NCI-H82 treated with DMSO at 0.1 percent for 48 hours (cell line): ENCODE data around the gene RSBN1L.
"Not testable (repeated sequence)": the region's sequence is repeated elsewhere in the genome, so short reads cannot be mapped to it uniquely, and the experiment has no call there.

Experiments
- DNase-seq: peaks from one replicate; lab custom pipeline; 2025; ENCODE audit not compliant: unreplicated experiment; lab: John Stamatoyannopoulos, UW

The RSBN1L gene

DNA sequence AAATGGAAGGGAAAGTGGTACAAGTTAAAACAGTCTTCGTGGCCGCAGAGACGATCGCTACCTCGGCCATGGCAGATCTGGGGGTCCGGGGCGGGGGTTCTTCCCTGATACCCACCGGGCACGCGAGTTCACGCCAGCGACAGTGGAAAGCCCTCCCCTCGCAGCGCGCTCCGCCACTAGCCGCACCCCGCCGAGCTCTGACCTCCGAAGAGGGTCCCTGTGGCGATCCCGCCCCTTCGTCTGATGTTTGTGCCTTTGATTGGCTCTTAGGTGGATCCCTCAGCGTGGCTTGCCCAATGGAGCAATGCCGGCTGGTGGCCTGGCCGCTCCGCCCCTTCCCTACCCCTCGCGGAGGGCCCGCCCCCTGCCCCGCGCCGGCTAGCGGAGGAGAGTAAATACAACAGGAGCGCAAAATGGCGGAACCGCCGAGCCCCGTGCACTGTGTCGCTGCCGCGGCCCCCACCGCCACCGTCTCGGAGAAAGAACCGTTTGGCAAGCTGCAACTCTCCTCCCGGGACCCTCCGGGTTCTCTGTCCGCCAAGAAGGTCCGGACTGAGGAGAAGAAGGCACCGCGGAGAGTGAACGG is at the start of gene RSBN1L:
Gene RSBN1L, plus strand, starts transcription at position 403 of the 586 bp plus-strand sequence. Its CDS starts 11 bp downstream, at position 414.
- peak; percentile 95 for DNase-seq

DNA sequence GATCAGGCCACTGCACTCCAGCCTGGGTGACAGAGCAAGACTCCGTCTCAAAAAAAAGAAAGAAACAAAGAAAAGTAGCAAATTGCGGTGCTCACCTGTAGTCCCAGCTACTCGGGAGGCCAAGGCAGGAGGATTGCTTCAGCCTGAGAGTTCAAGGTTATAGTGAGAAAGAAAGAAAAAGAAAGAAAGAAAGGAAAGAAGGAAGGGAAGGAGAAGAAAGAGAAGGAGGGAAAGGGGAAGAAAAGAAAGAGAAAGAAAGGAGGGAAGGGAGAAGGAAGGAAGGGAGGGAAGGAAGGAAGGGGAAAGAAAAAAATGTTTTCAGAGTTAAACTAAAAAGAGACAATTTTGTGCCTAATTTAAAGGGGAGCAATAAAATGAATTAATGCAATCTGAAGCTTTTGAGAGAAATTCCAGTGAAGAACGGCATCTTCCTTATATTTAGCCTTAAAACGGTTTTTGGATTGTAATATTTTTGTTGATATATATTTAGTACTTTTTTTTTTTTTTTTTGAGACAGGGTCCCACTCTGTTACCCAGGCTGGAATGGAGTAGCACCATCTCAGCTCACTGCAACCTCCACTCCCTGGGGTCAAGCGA is 47.4 kb upstream of the RSBN1L start:
- no peak for DNase-seq

DNA sequence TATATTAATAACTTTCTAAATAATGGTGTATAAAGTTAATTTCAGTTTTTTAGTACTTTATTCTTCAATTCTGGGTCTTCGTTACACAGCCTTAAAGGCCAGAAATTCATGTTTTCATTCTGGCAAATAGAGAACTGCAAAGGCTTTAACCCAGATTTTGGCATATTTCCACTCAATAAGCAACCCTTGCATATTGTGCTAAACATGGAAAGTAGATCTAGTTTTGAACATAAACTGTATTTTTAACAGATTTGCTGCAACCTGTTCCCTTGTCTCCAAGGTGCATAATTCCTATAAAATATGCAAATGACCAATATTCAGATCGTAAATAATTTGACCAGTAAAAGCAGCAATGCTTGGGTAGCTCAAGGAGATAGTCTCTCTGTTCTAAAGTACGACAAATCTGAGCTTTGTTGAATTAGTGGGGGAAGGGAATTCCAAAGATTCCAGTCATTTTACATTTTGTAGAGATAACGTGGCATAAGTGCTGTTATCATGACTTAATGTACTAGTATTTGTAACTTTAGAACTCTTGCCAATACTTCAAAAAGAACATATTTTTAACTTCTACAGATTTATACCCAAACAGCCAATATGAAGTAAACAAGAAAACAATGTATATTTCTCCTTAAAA is 46.4 kb upstream of the RSBN1L start:
- DNase-seq: no peak

DNA sequence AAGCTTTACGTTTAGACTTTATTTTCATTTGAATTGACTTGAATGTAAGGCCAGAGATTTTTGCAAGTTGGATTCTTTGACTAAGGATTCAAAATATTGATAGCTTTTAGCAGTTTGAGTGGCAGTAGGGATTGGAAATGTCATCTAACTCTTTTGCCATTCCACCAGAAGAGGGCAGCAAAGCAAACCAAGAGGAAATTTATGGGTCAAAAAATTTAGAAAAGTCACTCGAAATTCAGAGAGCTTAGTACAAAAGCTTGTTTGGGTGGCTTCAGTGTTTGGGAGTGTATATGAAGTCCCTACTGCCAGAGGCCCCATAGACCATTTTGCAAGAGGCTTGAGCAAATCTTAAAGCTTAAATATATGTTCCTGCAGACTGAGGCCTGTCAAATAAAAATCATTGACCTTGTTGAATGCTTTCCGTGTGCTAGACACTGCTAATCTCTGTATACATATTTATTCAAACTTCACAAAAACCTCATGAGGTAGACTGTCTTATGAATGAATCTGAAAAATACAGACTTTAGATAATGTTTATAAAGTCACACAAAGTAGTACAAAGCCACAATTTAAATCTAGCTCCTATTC is 44.6 kb upstream of the RSBN1L start:
- DNase-seq: peak; percentile 1

DNA sequence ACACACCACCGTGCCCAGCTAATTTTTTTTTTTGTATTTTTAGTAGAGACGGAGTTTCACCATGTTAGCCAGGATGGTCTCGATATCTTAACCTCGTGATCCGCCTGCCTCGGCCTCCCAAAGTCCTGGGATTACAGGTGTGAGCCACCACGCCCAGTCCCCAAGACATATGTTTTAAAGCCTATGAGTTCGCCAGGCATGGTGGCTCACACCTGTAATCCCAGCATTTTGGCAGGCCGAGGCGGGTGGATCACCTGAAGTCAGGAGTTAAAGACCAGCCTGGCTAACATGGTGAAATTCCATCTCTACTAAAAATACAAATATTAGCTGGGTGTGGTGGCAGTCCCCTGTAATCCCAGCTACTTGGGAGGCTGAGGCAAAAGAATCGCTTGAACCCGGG is 43.4 kb upstream of the RSBN1L start:
- not testable (repeated sequence) for DNase-seq

DNA sequence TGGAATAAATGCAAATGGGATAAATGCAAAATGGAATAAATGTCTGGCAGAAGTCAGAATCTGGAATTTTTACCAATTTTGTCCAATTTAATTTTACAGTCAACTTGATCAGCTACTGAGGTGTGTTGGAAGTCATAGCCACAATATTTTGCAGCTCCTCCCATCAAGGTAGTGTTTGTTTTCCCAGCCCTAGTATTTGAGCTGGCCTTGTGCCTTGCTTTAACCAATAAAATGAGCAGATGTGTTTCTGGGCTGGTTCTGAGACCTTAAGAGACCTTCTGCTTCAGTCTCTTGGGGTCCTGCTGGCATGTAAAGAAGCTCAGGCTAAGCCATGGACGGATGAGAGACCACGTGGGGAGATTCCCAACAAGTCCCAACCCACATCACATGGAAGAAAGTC is 42.7 kb upstream of the RSBN1L start:
- DNase-seq: peak; percentile 4

DNA sequence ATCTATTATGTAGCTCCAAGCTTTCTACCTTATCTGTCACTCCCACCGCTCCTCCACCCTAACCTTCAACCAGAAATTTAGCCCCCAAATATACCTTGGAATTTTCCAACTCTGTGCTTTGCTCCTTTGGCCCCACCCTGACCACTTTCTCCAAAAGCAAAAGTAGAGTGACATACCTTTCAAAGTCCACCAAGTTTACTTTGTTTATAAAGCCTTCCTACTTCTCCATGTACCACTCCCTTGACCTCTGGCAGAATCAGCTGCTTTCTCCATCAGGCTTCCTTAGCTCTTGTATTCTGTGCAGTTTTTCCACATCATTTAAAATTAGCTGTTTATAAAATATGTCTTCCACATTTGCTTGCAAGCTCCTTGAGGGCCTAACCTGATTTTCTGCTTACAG is 40.9 kb upstream of the RSBN1L start:
- no peak for DNase-seq

DNA sequence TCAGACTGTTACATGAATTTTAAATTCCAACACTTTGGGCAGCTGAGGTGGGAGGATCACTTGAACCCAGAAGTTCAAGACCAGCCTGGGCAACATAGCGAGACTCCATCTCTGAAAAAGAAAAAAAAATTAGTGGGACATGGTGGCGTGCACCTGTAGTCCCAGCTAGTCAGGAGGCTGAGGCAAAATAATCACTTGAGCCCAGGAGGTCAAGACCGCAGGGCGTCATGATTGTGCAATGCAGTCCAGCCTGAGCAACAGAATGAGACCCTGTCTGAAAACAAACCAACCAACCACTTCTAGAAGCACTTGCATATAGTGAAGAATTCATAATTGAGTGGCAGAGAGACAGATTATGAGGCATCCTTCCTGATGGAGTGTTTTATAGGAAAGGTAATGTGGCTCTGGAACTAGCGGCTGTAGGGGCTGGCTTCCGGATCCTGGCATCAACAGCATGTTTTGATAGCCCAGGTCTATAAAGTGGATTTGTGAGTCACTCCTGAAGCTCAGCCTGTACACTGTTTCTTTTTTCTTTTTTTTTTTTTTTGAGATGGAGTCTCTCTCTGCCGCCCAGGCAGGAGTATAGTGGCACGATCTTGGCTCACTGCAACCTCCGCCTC is 40.3 kb upstream of the RSBN1L start:
- DNase-seq: no peak

DNA sequence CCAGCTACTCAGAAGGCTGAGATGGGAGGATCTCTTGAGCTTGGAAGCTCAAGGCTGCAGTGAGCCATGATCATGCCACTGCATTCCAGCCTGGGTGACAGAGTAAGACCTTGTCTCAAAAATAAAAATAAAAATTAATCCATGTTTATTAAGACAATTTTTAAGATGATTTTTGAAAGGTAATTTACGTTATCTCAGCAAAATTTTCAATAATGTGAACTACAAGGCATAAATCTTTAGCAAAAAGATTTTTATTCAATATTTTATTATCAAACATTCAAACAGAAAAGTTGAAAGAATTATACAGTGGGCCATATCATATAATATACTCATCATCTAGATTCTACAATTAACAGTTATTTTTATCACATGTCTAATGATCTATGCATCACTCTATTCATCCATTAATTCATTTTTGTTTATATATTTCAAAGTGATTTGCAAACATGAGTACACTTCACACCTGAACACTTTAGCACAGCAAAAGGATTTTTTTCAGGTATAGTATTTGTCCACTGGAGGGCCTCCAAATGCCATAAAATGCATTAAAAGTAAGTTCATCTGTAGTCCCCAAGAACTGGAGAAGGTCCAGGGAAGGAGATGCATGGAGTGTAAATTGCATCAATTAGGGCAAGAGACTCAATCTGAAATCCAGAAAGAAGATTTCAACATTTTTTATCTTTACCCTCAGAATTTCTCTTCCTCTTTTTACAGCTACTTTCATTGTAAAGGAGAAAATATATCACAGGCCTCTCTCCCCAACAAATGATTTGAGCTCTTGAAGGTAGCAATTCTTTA is 38.6 kb upstream of the RSBN1L start:
- DNase-seq: peak; percentile 18

DNA sequence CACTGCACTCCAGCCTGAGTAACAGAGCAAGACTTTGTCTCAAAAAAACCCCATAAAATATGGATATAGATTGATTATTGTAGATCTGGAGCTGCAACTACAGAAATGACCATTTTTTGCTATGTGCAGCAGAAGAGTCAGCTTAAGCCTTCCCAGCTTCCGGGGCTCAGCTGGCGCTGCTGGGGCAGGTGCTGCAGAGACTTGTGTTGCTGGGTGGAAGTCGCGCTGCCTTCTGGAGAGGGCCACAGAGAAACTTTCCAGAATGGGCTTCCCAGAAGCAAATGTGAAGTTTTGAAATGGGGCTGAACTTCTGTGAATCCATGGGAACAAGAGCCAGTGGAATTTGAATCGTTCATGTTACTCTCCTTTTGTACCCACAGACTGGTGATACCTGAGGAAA is 37.3 kb upstream of the RSBN1L start:
- no peak for DNase-seq

DNA sequence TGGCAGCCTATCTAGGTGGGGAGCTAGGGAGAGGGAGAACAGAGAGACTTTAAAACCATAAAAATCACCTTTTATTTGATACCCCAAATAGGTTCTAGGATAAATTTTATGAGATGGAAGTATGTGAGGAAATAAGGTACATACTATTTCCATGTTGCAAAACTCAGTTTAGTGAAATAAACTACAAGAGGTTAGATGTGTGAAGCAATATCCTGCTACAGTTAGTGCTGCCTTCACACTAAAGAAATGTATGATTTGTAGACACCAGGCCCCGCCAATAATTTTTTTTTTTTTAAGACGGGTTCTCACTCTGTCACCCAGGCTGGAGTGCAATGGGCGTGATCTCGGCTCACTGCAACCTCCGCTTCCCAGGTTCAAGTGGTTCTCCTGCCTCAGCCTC is 34.4 kb upstream of the RSBN1L start:
- DNase-seq: no peak

DNA sequence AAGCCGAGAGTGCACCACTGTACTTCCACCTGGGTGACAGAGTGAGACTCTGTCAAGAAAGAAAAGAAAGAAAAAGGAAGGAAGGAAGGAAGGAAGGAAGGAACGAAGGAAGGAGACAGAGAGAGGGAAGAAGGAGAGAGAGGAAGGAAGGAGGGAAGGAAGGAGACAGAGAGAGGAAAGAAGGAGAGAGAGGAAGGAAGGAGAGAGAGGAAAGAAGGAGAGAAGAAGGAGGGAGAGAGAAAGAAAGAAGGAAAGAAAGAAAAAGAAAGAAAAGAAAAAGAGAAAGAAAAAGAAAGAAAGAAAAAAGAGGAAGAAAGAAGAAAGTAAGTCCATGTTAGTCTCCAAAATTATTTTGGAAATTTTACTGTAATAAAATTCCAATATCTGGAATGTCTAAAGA is 33.4 kb upstream of the RSBN1L start:
- DNase-seq: no peak

DNA sequence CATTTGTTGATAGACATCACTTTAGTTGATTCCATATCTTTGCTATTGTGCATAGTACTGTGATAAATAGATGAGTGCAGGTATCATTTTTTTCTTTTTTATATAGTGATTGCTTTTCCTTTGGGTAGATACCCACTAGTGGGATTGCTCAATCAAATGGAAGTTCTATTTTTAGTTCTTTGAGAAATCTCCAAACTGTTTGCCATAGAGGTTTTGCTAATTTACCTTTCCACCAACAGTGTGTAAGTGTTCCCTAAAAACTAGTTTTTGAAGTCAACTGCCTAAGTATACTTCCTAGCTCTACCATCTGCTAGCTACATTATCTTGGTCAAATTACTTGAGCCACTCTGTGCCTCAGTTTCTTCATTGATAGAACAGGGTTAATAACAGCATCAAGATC is 31.5 kb upstream of the RSBN1L start:
- DNase-seq: no peak

DNA sequence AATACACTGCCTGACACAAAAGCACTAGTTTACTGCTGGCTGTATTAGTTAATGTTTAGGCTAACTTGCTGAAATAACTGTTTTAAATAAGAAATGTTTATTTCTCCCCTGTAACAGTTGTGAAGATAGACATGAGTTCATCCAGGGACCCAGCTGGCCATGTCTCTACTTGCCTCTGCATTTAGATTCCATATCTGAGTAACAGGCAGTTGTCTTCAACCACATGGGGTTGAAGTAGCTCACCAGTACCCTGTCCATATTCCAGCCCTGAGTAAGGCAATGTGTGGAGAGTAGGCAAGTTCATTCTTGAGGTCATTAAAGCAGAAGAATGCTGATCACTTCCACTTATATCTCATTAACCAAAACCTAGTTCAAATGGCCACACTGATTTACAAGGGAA is 31.1 kb upstream of the RSBN1L start:
- no peak for DNase-seq

DNA sequence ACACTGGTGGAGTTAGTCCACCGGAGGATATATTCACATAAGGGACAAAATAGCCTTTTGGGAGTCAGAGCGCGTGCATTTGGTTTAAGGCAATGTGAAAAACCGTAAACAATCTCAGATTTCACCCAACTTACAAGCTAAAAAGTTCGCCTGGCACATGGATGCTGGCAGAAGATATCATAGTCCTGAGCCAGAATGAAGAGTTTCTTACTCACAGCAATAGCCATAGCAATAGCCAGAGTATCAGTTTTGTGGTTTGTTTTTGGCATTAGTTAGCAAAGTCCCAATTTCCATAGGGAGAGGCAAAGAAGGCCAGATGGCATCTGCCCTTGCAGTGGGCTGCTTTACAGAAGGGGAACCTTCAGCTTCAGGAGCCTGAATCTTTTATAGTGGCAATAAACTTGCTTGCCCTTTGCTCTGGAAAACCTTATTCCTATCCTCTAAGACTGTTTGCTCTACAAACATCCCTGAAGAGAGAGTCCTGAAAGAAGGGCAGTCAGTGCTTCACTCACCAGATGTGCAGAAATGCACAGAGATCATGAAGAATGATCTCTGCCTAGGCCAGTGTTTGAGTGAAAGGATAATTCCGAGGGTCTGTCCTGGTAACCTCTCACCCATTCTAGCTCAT is 28.7 kb upstream of the RSBN1L start:
- no peak for DNase-seq

DNA sequence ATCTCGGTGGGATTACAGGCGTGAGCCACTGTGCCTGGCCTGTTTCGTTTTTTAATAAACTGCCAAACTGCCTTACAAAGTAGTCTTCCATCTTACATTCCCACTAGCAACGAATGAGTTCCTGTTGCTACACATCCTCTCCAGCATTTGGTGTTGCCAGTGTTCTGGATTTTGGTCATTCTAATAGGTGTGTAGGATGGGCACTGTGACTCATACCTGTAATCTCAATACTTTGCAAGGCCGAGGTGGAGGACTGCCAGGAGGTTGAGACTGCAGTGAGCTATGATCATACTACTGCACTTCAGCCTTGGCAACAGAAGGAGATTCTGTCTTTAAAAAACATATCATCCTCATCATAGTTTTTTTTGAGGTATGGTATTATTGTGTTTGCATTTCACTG is 21.4 kb upstream of the RSBN1L start:
- no peak for DNase-seq

DNA sequence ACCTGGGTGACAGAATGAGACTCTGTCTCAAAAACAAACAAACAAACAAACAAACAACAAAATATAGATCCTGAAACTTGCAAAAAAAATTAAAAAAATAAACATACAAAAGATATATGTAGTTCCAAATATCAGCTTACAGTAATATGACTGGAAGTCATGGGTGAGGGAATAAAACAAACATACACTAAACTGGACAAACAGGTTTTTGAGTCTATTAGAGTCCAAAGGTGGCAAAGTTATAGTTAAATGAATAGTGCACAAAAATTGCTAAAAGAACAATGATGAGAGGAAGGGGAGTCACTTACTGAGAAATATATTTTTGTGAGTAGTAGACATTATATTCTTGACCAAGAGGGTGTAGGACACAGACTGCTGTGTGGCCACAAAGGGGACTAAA is 16.7 kb upstream of the RSBN1L start:
- DNase-seq: no peak

DNA sequence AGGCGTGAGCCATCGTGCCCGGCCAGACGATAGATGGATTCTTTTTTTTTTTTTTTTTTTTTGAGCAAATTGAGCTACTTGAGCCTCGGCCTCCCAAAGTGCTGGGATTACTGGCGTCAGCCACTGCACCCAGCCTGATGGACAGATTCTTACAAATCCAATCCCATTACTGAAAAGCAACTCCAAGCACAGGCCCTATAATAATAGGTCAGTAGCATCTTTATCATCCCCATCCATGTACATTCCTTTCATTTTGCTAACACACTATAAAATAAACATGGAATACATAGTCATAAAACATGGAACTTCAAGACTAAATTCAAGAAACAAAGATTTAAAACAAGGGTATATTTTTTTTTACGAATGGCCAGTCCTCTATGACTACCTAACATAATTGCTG is 16.0 kb upstream of the RSBN1L start:
- peak; percentile 61 for DNase-seq

DNA sequence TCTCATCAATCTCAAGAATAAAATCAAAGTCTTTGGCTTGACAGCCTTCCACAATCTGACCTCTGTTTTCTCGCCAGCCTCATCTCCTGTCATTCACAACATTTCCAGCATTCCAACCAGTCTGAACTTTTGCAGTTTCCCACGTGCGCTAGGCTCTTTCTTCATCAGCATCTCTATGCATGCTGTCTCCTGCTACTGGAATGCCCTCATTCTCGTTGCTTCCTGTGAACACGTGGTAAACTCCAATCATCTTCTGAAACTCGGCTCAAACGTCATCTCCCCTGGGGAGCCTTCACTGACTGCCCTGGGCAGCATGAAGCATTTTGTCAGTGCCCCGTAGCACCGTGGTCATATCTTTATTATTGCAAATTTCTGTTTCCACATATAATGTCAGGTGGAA is 12.2 kb upstream of the RSBN1L start:
- DNase-seq: no peak

DNA sequence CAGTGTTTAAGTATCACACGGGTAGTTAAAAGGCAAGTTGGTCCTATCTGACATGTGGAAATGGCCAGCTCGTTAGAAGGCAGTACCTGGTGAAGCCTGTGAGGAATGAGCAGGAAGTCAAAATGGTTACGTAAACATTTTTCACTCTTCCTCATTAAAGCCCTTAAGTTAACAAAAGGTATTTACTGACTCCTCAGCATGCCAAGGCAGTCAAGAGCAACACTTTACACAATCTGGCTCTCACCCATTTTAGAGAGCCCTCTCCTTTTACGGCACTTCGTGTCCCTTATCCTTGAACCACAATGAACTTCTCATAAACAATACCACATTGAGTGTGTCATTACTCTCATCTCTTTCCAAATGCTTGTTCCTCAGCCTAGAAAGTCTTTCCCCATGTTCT is 11.0 kb upstream of the RSBN1L start:
- no peak for DNase-seq
